AG10803 (cell line): ENCODE results near the gene GPR68.
A peak's percentile ranks its signal among the peaks of the same experiment; 100 is the strongest.
"Not testable (repeated sequence)": the region's sequence is repeated elsewhere in the genome, so short reads cannot be mapped to it uniquely, and the experiment has no call there.

ENCODE experiments used
- DNase-seq: peaks from one replicate; pipeline ENCODE4 v3.0.0; 2010; ENCODE audit warnings: low read depth
- H3K4me3 ChIP-seq: 2 replicates; pipeline ENCODE4 v1.5.1; 2011; ENCODE audit warnings: mild to moderate bottlenecking, low read length, control low read depth
- CTCF ChIP-seq: conservative IDR thresholded peaks from 2 replicates; pipeline ENCODE4 v1.5.1; 2011; ENCODE audit warnings: mild to moderate bottlenecking, low read length, control low read depth, inconsistent platforms

Gene GPR68

DNA sequence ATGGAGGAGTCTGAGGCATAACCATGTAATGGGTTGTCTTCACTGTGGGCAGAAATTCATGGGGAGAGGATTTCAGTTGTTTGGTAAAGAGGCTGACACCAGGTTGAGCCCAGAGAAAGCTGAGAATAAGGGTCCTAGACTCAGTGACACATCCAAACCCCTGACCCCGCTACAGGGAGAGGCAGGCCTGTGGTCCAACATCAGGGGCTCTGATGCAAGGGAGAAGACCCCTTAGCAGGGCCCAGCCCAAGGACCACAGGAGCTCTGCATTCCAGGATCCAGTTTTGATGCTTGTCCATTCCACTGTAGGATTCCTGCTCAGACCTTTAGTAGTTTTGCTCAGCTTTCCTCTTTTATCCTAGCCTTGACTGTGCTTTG, 15.5 kb downstream of the GPR68 start:
- DNase-seq = no peak
- H3K4me3 ChIP-seq = no peak overlapping the region
- no peak for TF ChIP-seq CTCF

DNA sequence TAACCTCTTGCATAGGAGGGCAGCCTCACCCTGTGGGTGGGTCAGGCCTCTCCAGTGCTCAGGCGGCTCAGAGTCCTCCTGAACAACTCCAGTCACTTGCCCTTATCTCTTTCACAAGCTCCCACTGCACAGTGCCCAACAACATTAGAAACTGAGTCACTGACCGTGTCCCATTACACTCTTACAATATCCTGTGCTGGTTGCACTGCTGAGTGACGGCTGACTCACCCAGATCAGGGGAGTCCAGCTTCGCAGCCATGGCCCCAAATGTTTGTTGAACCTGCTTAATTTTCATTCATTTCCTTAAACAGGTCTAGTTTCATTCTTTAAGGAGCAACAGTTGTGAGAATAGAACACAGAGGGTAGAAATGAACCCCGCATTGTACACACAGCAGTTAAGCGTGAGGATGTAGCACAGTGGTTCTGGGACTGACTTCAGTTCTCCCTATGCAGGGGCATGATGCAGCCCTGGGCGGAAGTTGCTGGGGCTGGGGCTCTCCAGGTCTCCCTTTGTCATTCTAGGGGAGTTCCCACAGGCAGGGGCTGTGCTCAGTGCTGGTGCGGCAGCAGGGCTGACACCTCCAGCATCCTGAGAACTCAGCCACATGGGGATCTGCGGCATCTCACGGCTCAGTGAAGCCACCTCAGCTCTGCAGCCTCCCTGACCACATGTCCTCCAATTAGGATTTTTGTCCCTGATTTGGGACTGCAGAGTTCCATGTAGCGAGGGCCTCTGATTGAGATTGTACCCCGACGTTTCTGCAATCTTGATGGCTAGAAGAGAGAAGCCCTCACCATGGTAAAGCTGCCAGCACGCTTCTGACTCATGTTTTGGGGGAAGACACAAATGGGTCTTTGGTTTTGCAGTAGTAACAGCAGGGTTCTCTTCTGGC, 16.1 kb downstream of the GPR68 start:
- DNase-seq = peak; percentile 40
- no peak for TF ChIP-seq CTCF
- no peak overlapping the region for H3K4me3 ChIP-seq

DNA sequence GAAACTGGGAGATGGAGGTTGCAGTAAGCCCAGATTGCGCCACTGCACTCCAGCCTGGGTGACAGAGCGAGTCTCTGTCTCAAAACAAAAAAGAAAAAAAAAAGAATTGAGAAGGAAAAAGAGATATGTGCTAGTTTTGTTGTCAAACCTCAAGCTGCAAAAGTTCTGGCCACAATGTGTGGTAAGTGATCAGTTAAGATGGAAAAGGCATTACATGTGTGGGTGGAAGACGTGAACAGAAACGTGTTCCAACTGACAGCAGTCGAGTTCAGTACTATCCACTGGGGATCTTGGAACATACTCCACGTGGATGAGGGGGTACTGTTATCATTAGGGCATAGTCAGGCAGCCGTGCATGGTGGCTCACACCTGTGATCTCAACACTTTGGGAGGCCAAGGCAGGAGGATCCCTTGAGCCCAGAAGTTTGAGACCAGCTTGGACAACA, 17.3 kb downstream of the GPR68 start:
- DNase-seq = no peak
- no peak for TF ChIP-seq CTCF
- no peak overlapping the region for H3K4me3 ChIP-seq

- H3K4me3 ChIP-seq, DNase-seq: not testable (repeated sequence)
These were observed 18.1 kb downstream of the GPR68 start for GRCh38 chr14:91226360-91226759.

DNA sequence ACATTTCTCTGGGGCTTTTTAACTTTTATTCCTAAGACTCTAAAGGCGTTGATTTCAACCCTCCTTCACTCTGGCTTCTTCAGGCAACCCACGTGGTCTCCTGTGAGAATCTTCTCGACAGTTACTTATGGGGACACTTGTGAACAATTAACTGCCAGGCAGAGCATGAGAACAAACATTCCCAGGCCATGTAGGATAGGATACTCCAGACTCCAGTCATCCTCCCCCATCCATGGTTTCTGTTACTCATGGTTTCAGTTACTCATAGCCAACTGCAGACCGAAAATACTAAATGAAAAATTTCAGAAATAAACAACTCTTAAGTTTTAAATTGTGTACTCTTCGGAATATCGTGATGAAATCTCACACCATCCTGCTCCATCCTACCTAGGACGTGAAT, 19.5 kb downstream of the GPR68 start:
- DNase-seq = no peak
- H3K4me3 ChIP-seq = no peak overlapping the region
- TF ChIP-seq CTCF = no peak

DNA sequence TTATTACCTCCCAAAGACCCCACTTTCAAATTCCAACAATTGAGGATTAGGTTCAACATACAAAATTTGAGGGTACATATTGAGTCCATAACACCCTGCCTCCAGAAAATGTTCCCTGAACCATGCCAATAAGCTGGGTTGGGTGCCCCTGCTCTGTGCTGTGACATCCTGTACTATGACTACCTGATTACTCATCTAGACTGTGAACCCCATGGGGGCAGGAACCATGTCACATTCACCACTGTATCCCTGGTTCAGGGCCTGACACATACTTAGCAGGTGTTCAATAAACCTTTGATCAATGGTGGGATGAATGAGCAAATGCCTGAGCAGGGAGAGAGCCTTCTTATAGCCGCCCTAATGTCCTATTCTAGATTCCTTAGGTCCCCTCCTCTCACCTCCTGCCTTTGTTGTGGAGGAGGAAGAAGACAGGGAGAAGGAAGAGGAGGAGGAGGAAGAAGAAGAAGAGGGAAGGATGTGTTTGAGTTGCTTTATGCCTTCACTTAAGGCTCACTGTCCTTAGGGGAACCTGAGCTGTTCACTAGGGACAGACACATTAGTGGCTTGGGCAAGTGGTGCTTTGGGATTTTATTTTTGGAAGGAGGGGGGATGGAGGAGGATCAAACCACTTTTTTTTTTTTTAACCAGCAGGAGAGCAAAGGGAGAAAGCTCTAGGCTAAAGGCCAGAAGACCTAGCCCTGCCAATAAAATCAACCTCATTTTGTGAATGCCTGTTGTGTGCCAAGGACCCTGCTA, 21.3 kb downstream of the GPR68 start:
- no peak for DNase-seq
- TF ChIP-seq CTCF = no peak
- H3K4me3 ChIP-seq = no peak overlapping the region

DNA sequence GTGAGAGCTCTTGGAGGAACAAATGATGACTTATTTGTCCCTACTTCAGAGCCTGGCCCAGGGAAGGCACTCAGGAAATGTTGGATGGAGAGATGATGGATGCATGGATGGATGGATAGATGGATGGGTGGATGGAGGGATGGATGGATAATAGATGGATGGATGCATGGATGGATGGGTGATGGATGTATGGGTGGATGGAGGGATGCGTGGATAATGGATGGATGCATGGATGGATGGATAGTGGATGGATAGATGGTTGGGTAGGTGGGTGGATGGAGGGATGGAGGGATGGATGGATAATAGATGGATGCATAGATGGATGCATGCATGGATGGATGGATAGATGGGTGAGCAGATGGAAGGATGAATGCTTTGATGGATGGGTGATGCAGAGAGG, 23.2 kb downstream of the GPR68 start:
- DNase-seq = no peak
- no peak for TF ChIP-seq CTCF
- H3K4me3 ChIP-seq = no peak overlapping the region
